ENCODE results near the gene PRUNE1. TPM values are rescaled to one million over a fixed set of nuclear protein-coding genes. Genes with fewer than 3 reads are reported as not detected.

The PRUNE1 gene
- total RNA-seq, 2 donors from 2014 or later = 20.4 to 21.5 TPM

GRCh38 chr1:151062741-151063371 is 54.6 kb downstream of the PRUNE1 start:
- no peak for TF ChIP-seq CTCF (IDR thresholded peaks at IDR 0.05)
- H3K9ac ChIP-seq (ENCODE audit: low read depth in 2 of 2, low read length in 2 of 2) = no peak overlapping the region

GRCh38 chr1:151065089-151065645 is 56.9 kb downstream of the PRUNE1 start:
- H3K9me3 ChIP-seq = no peaks in the 10 kb centered on the region
- intact Hi-C loops (cut with DNase I) = no loop called here
- no peaks in the 10 kb centered on the region for H3K36me3 ChIP-seq
- DNase-seq = no peak
- no peak overlapping the region for H3K4me3 ChIP-seq
- H3K4me1 ChIP-seq = no peaks in the 10 kb centered on the region
- H3K27ac ChIP-seq = no peak overlapping the region
- no peak overlapping the region for H3K9ac ChIP-seq (ENCODE audit: low read depth in 2 of 2, low read length in 2 of 2)
- no peaks in the 10 kb centered on the region for H3K27me3 ChIP-seq
- TF ChIP-seq CTCF (IDR thresholded peaks at IDR 0.05) = no peak

More at GRCh38 chr1:151062741-151063371, 54.6 kb downstream of the PRUNE1 start:
- no peaks in the 10 kb centered on the region for H3K27me3 ChIP-seq
- no peaks in the 10 kb centered on the region for H3K4me1 ChIP-seq
- no peaks in the 10 kb centered on the region for H3K36me3 ChIP-seq
- no peak overlapping the region for H3K4me3 ChIP-seq
- intact Hi-C loops (cut with DNase I) = no loop called here
- H3K9me3 ChIP-seq = no peaks in the 10 kb centered on the region
- no peak overlapping the region for H3K27ac ChIP-seq
- no peak for DNase-seq

GRCh38 chr1:151067185-151067584 is 58.9 kb downstream of the PRUNE1 start:
- H3K9ac ChIP-seq (ENCODE audit: low read depth in 2 of 2, low read length in 2 of 2) = no peak overlapping the region
- H3K27me3 ChIP-seq = no peaks in the 10 kb centered on the region
- no peaks in the 10 kb centered on the region for H3K36me3 ChIP-seq
- no peak for DNase-seq
- peaks cover 6% of the 10 kb centered on the region for H3K4me1 ChIP-seq
- no peaks in the 10 kb centered on the region for H3K9me3 ChIP-seq
- intact Hi-C loops (cut with DNase I) = no loop called here
- no peak for TF ChIP-seq CTCF (IDR thresholded peaks at IDR 0.05)
- no peak overlapping the region for H3K4me3 ChIP-seq
- no peak overlapping the region for H3K27ac ChIP-seq

GRCh38 chr1:151069103-151069486 is 60.8 kb downstream of the PRUNE1 start:
- H3K27me3 ChIP-seq = no peaks in the 10 kb centered on the region
- intact Hi-C loops (cut with DNase I) = no loop called here
- peaks cover 6% of the 10 kb centered on the region for H3K4me1 ChIP-seq
- peak overlapping the region; percentile 11 for H3K27ac ChIP-seq
- H3K9me3 ChIP-seq = no peaks in the 10 kb centered on the region
- no peaks in the 10 kb centered on the region for H3K36me3 ChIP-seq
- DNase-seq = no peak
- no peak overlapping the region for H3K4me3 ChIP-seq
- TF ChIP-seq CTCF (IDR thresholded peaks at IDR 0.05) = no peak
- no peak overlapping the region for H3K9ac ChIP-seq (ENCODE audit: low read depth in 2 of 2, low read length in 2 of 2)

- Histone ChIP-seq H3K9me3 (no peaks in the 10 kb centered on the region), H3K27ac (peak within 1 kb of the TSS; percentile 98), H3K4me3 (peak within 1 kb of the TSS; percentile 74), H3K4me1 (peaks cover 6% of the 10 kb centered on the region), H3K36me3 (no peaks in the 10 kb centered on the region), H3K9ac (ENCODE audit: low read depth in 2 of 2, low read length in 2 of 2) (peak within 1 kb of the TSS; percentile 84 to 98), H3K27me3 (no peaks in the 10 kb centered on the region)
- intact Hi-C loops (cut with DNase I) = no loop called here
- TF ChIP-seq CTCF (IDR thresholded peaks at IDR 0.05) = peak; percentile 91
- peak; percentile 93 for DNase-seq
Observed at GRCh38 chr1:151070474-151071276, 62.4 kb downstream of the PRUNE1 start, which contains the start of gene GABPB2. GABPB2 (plus strand) TSS chr1:151070761; CDS start chr1:151088190, 17,429 bp downstream.

Measured in colonic mucosa (tissue), 4 donors.